ENCODE data around the gene ZNF90.
"Not testable (repeated sequence)": the region's sequence is repeated elsewhere in the genome, so short reads cannot be mapped to it uniquely, and the experiment has no call there.

ZNF90 gene

GRCh38 chr19:20124879-20125278, 47.1 kb downstream of the ZNF90 start:
- H3K9me2 ChIP-seq (replicated peaks; ENCODE audit: low read depth, low read length), result no peaks in the 10 kb centered on the region
- H3K4me1 ChIP-seq (ENCODE audit: insufficient read depth, low read length, poor library complexity, severe bottlenecking), result no peaks in the 10 kb centered on the region
- TF ChIP-seq EZH2phosphoT487 (IDR thresholded peaks at IDR 0.05; ENCODE audit: borderline replicate concordance) (no peak), CTCF (conservative IDR thresholded peaks at IDR 0.05; ENCODE audit: low read length) (no peak)
- H3K27me3 ChIP-seq (ENCODE audit: insufficient read depth, low read length, poor library complexity, severe bottlenecking), result peaks cover 3% of the 10 kb centered on the region
- no peak overlapping the region for H2AFZ ChIP-seq (ENCODE audit: low read length)
- H3K4me2 ChIP-seq (ENCODE audit: low read depth, low read length, poor library complexity, severe bottlenecking), result no peak overlapping the region
- no peaks in the 10 kb centered on the region for H3K79me2 ChIP-seq (ENCODE audit: insufficient read depth, low read length)
- H3K9ac ChIP-seq (ENCODE audit: low read depth, low read length, poor library complexity, severe bottlenecking), result no peak overlapping the region
- H3K9me3 ChIP-seq (ENCODE audit: insufficient read depth, low read depth, low read length), result peaks cover 19% of the 10 kb centered on the region
- no peak overlapping the region for H3K4me3 ChIP-seq (ENCODE audit: low read length, poor library complexity, severe bottlenecking)
- H3F3A ChIP-seq (ENCODE audit: low read depth), result no peaks in the 10 kb centered on the region
- H3K36me3 ChIP-seq (ENCODE audit: insufficient read depth, low read length), result peaks cover 24% of the 10 kb centered on the region
- no peaks in the 10 kb centered on the region for H4K20me1 ChIP-seq (ENCODE audit: insufficient read depth, low read length, poor library complexity, severe bottlenecking)

GRCh38 chr19:20132933-20133332, 55.1 kb downstream of the ZNF90 start:
- H3K27me3 ChIP-seq (ENCODE audit: insufficient read depth, low read length, poor library complexity, severe bottlenecking); H3K4me3 ChIP-seq (ENCODE audit: low read length, poor library complexity, severe bottlenecking); H2AFZ ChIP-seq (ENCODE audit: low read length); H4K20me1 ChIP-seq (ENCODE audit: insufficient read depth, low read length, poor library complexity, severe bottlenecking); H3K9ac ChIP-seq (ENCODE audit: low read depth, low read length, poor library complexity, severe bottlenecking); H3K79me2 ChIP-seq (ENCODE audit: insufficient read depth, low read length); H3K4me2 ChIP-seq (ENCODE audit: low read depth, low read length, poor library complexity, severe bottlenecking); H3K4me1 ChIP-seq (ENCODE audit: insufficient read depth, low read length, poor library complexity, severe bottlenecking); H3K9me2 ChIP-seq (replicated peaks; ENCODE audit: low read depth, low read length); H3K36me3 ChIP-seq (ENCODE audit: insufficient read depth, low read length); H3F3A ChIP-seq (ENCODE audit: low read depth); H3K9me3 ChIP-seq (ENCODE audit: insufficient read depth, low read depth, low read length): not testable (repeated sequence)

- not testable (repeated sequence) for H3F3A ChIP-seq (ENCODE audit: low read depth); H3K4me2 ChIP-seq (ENCODE audit: low read depth, low read length, poor library complexity, severe bottlenecking); H3K36me3 ChIP-seq (ENCODE audit: insufficient read depth, low read length); H3K9me3 ChIP-seq (ENCODE audit: insufficient read depth, low read depth, low read length); H3K4me1 ChIP-seq (ENCODE audit: insufficient read depth, low read length, poor library complexity, severe bottlenecking); H3K4me3 ChIP-seq (ENCODE audit: low read length, poor library complexity, severe bottlenecking); H3K79me2 ChIP-seq (ENCODE audit: insufficient read depth, low read length); H3K27me3 ChIP-seq (ENCODE audit: insufficient read depth, low read length, poor library complexity, severe bottlenecking); H2AFZ ChIP-seq (ENCODE audit: low read length); H3K9ac ChIP-seq (ENCODE audit: low read depth, low read length, poor library complexity, severe bottlenecking); H3K9me2 ChIP-seq (replicated peaks; ENCODE audit: low read depth, low read length); H4K20me1 ChIP-seq (ENCODE audit: insufficient read depth, low read length, poor library complexity, severe bottlenecking)
Measured at GRCh38 chr19:20137714-20138113, 59.9 kb downstream of the ZNF90 start.

GRCh38 chr19:20151617-20152145, 73.9 kb downstream of the ZNF90 start:
- Histone ChIP-seq H3K9me2 (replicated peaks; ENCODE audit: low read depth, low read length) (no peaks in the 10 kb centered on the region), H3K9ac (ENCODE audit: low read depth, low read length, poor library complexity, severe bottlenecking) (no peak overlapping the region), H4K20me1 (ENCODE audit: insufficient read depth, low read length, poor library complexity, severe bottlenecking) (no peaks in the 10 kb centered on the region), H3K27me3 (ENCODE audit: insufficient read depth, low read length, poor library complexity, severe bottlenecking) (no peaks in the 10 kb centered on the region), H3K4me1 (ENCODE audit: insufficient read depth, low read length, poor library complexity, severe bottlenecking) (no peaks in the 10 kb centered on the region), H3K4me3 (ENCODE audit: low read length, poor library complexity, severe bottlenecking) (no peak overlapping the region), H3K79me2 (ENCODE audit: insufficient read depth, low read length) (no peaks in the 10 kb centered on the region), H3F3A (ENCODE audit: low read depth) (no peaks in the 10 kb centered on the region), H2AFZ (ENCODE audit: low read length) (no peak overlapping the region), H3K36me3 (ENCODE audit: insufficient read depth, low read length) (no peaks in the 10 kb centered on the region), H3K4me2 (ENCODE audit: low read depth, low read length, poor library complexity, severe bottlenecking) (no peak overlapping the region), H3K9me3 (ENCODE audit: insufficient read depth, low read depth, low read length) (no peaks in the 10 kb centered on the region)
- TF ChIP-seq EZH2phosphoT487 (IDR thresholded peaks at IDR 0.05; ENCODE audit: borderline replicate concordance) (no peak), CTCF (conservative IDR thresholded peaks at IDR 0.05; ENCODE audit: low read length) (no peak)

- not testable (repeated sequence) for H3K9me2 ChIP-seq (replicated peaks; ENCODE audit: low read depth, low read length); H3K4me3 ChIP-seq (ENCODE audit: low read length, poor library complexity, severe bottlenecking); H3K4me1 ChIP-seq (ENCODE audit: insufficient read depth, low read length, poor library complexity, severe bottlenecking); H3K9ac ChIP-seq (ENCODE audit: low read depth, low read length, poor library complexity, severe bottlenecking); H3K4me2 ChIP-seq (ENCODE audit: low read depth, low read length, poor library complexity, severe bottlenecking); H3K79me2 ChIP-seq (ENCODE audit: insufficient read depth, low read length); H3K27me3 ChIP-seq (ENCODE audit: insufficient read depth, low read length, poor library complexity, severe bottlenecking); H3K36me3 ChIP-seq (ENCODE audit: insufficient read depth, low read length); H3F3A ChIP-seq (ENCODE audit: low read depth); H4K20me1 ChIP-seq (ENCODE audit: insufficient read depth, low read length, poor library complexity, severe bottlenecking); H2AFZ ChIP-seq (ENCODE audit: low read length); H3K9me3 ChIP-seq (ENCODE audit: insufficient read depth, low read depth, low read length)
Measured at GRCh38 chr19:20152506-20152905, 74.7 kb downstream of the ZNF90 start.
